ENCODE results near the gene GPSM3. TPM values are rescaled to one million over a fixed set of nuclear protein-coding genes. Genes with fewer than 3 reads are reported as not detected.
A peak's percentile ranks its signal among the peaks of the same experiment; 100 is the strongest.

Gene GPSM3
- total and polyA plus RNA-seq, 2 donors (not counting 3 experiments of a cell fraction or from before 2014, with no cell fraction given): 19.5 to 21.6 TPM

DNA sequence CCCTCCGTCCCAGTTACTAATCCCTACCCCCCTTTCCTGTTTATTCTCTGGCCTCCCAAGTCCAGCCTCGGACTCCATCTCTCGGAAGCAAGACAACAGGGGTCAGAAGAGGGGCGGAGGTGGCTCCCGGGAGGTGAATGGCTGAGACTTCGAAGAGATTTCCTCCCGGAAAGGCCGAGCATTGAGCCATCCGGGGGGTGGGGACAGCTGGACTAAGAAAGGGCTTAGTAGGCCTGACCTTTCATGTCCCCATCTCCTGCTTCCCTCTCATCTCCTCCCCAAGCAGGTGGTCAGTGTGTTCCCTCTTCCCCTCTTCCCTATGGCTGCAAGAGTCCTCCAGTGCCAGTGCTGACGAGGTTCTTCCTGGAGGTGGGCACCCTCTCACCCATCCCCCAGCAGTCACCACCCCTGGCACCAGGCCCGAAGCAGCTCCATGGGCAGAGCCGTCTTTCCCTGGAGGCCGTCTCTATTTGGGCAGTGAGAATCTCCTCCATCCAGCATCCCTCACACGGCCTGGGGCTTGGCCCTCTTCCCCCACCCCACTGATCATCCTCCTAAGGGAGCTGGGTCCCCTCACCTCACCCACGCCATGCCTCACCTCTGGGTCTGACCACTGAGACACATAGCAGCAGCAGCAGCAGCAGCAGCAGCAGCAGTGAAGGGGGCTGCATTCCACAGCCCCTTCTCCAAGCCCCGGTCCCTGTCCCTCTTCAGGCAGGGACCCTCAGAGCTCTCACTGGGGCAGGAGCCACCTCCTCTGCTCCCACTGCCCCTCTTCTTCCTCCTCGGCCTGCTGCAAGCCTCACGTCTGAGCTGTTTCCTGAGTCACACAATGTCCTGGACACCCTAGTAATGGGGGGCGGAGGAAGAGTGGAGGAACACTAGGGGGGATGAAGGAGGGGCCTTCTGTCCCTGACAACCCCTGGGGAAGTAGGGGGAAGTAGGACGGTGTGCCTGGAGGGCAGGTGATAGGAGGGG, 31.1 kb upstream of the GPSM3 start, which contains the start of gene NOTCH4:
Gene NOTCH4, minus strand, starts transcription at position 810 of the 978 bp plus-strand sequence. Its CDS starts 139 bp downstream, at position 671.
- dilution Hi-C loops (cut with MboI; ENCODE audit: extremely low pct_ligation_motif_present, low sequenced_read_pairs): no loop called here
- FAIRE-seq: peak; percentile 94
- DNase-seq (ENCODE audit: low read depth, low spot score): peak; percentile 27
- H3K9me3 ChIP-seq (replicated peaks; ENCODE audit: control insufficient read depth, insufficient read depth, low read length): no peaks in the 10 kb centered on the region
- peak within 1 kb of the TSS; percentile 58 for H2AFZ ChIP-seq (ENCODE audit: low read depth, low read length)
- ChIA-PET CTCF (interaction anchor here (0.8 to 1.4 kb wide), 4 partner anchors 21 to 615 kb away, joined by 3 to 4 read pairs (median 4); no protein-coding TSS in a partner anchor), POLR2A (interaction anchor here (0.6 kb wide), 1 partner anchor 95 kb away, joined by 4 read pairs; the partner anchor contains the start of gene ATF6B)
- peaks cover 3 to 5% of the 10 kb centered on the region in 2 experiments for H3K36me3 ChIP-seq (ENCODE audit: control insufficient read depth in 2 of 2, extremely low read depth in 1 of 2, insufficient read depth in 2 of 2, low read length in 2 of 2)
- H3K9ac ChIP-seq (replicated peaks; ENCODE audit: extremely low read depth, insufficient read depth, low read length): peak within 1 kb of the TSS; percentile 1
- H3K9me1 ChIP-seq (replicated peaks; ENCODE audit: control insufficient read depth, extremely low read depth, insufficient read depth, low read length): no peaks in the 10 kb centered on the region
- H3K27me3 ChIP-seq (ENCODE audit: control insufficient read depth in 2 of 2, insufficient read depth in 2 of 2, low read length in 2 of 2): no peaks in the 10 kb centered on the region
- peak within 1 kb of the TSS; percentile 56 for H3K4me2 ChIP-seq (ENCODE audit: insufficient read depth, low read length)
- H3K4me3 ChIP-seq (replicated peaks in 1 of 3; ENCODE audit: insufficient read depth in 1 of 3, low read depth in 1 of 3, low read length in 3 of 3): peak within 1 kb of the TSS in 2 of 3 experiments; percentile 27 to 28
- H4K20me1 ChIP-seq (replicated peaks; ENCODE audit: control insufficient read depth, extremely low read depth, insufficient read depth, low read length): no peaks in the 10 kb centered on the region
- TSS peak; percentile 16 for BruUV-seq (replicated peaks)
- H3K79me2 ChIP-seq (ENCODE audit: control insufficient read depth, insufficient read depth, low read length): peaks cover 2% of the 10 kb centered on the region
- TF ChIP-seq, protein P1, sequence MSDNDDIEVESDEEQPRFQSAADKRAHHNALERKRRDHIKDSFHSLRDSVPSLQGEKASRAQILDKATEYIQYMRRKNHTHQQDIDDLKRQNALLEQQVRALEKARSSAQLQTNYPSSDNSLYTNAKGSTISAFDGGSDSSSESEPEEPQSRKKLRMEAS (IDR thresholded peaks at IDR 0.05; ENCODE audit: insufficient read depth, insufficient read length): no peak
- TF ChIP-seq MYC (IDR thresholded peaks at IDR 0.05; ENCODE audit: low read depth, low read length): peak; percentile 7
- intact Hi-C loops (cut with micrococcal nuclease): no loop called here
- peaks cover 25% of the 10 kb centered on the region for H3K4me1 ChIP-seq (ENCODE audit: control insufficient read depth, extremely low read depth, insufficient read depth, low read length)
- peak within 1 kb of the TSS; percentile 25 for H3K27ac ChIP-seq (ENCODE audit: insufficient read depth, low read depth, low read length)
